Right atrium auricular region (tissue), 2 donors: ENCODE results near the gene KDM4B. TPM values are rescaled to one million over a fixed set of nuclear protein-coding genes. Genes with fewer than 3 reads are reported as not detected.

Experiments used
- DNase-seq: peaks from one replicate; pipeline ENCODE4 v3.0.0-alpha.2; 2019; ENCODE audit warnings: low spot score
- H3K27ac ChIP-seq, 2 donors: fragments of 200-600 bp; sonication (generic); 1 replicate in 1 of 2; 2 replicates in 1 of 2; pipeline ENCODE4 v1.5.1; 2016 to 2019
- H3K27me3 ChIP-seq, 2 donors: fragments of 200-600 bp; sonication (generic); one replicate each; pipeline versions ENCODE4 v1.5.1 to v1.6.0; 2017 to 2019
- H3K36me3 ChIP-seq: fragments of 200-600 bp; sonication (generic); one replicate; pipeline ENCODE4 v1.5.1; 2016
- H3K4me1 ChIP-seq, 2 donors: fragments of 200-600 bp; sonication (generic); one replicate each; pipeline versions ENCODE4 v1.5.1 to v1.6.0; 2017 to 2019
- H3K4me3 ChIP-seq, 2 donors: fragments of 200-600 bp; sonication (generic); 1 replicate in 1 of 2; 2 replicates in 1 of 2; pipeline ENCODE4 v1.5.1; 2017 to 2019; ENCODE audit warnings: mild to moderate bottlenecking in 1 of 2, moderate library complexity in 1 of 2
- H3K9me3 ChIP-seq, 2 donors: fragments of 200-600 bp; sonication (generic); one replicate each; pipeline ENCODE4 v1.5.1; 2019
- CTCF ChIP-seq, 2 donors: fragments of 200-600 bp; sonication (generic); IDR thresholded peaks; one replicate each; pipeline ENCODE4 v1.5.1; 2019; ENCODE audit warnings: antibody characterized with exemption in 2 of 2
- total RNA-seq, 2 donors: library from RNA; depleted of rRNA; stranded (reverse); fragments of >200 nt; gene quantifications; one replicate each; pipeline ENCODE4 v1.1.0, GENCODE V29; 2016

KDM4B gene
- total RNA-seq, 2 donors from 2014 or later, result 17.6 to 26.0 TPM

GRCh38 chr19:4981681-4981958 lies 12.7 kb downstream of the KDM4B start:
- no peak for DNase-seq
- no peak for TF ChIP-seq CTCF (IDR thresholded peaks at IDR 0.05)
- Histone ChIP-seq H3K27me3 (no peaks in the 10 kb centered on the region), H3K4me1 (peaks cover 0 to 61% of the 10 kb centered on the region in 2 donors), H3K27ac (peak overlapping the region in 1 of 2 donors; percentile 1), H3K4me3 (no peak overlapping the region), H3K36me3 (no peaks in the 10 kb centered on the region), H3K9me3 (no peaks in the 10 kb centered on the region)

DNA sequence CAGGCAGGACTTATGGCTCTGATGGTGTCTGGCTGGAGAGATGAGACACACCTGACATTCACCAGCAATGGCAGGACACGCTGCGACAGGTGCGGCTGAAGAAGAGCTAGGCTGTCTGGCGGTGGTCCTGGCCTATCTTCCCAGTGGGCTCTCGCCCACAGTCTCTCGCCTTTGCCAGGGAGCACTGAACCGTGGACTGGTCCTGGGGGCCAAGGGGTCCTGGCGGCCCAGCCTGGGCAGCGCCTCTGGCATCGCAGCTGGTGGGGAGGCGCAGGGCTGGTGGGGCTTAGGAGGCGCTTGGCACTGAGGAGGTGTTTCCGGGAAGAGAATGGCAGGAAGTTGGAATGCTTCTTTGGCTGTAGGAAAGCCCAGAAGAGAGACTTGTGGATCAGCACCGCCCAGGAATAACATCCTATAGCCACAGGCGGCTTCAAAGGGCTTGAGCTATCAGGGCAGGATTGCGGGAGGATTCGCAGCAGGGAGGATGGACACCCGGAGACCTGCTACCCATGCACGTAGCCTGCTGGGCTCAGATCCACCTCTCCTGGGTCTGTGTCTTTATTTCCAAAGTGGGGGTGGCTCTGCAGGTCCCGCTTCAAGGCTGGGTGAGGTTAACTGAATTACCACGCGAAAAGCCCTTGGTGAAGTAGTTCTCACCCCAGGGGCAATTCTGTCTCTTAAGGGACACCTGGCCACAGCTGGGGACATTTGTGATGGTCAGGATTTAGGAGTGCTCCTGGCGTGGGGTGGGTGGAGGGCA lies 14.6 kb downstream of the KDM4B start:
- peaks cover 6 to 63% of the 10 kb centered on the region in 2 donors for H3K4me1 ChIP-seq
- no peaks in the 10 kb centered on the region for H3K9me3 ChIP-seq
- H3K27me3 ChIP-seq, result no peaks in the 10 kb centered on the region
- no peak overlapping the region for H3K4me3 ChIP-seq
- peak overlapping the region; percentile 7 to 41 for H3K27ac ChIP-seq
- no peak for TF ChIP-seq CTCF (IDR thresholded peaks at IDR 0.05)
- no peaks in the 10 kb centered on the region for H3K36me3 ChIP-seq
- DNase-seq, result no peak

DNA sequence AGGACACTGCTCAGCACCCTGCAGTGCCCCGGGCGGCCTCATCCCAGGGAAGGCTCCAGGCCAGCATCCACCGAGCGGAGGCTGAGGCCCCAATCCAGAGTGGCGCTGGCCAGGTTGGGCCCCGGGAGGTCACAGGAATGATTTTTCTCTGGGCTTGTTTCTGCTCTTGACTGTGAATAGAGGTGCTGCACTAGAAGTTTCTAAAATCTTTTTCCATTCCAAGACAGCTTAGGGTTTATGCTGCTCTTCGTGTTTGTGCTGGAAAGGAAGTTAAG lies 15.1 kb downstream of the KDM4B start:
- Histone ChIP-seq H3K4me3 (no peak overlapping the region), H3K27ac (peak overlapping the region; percentile 7 to 41), H3K36me3 (no peaks in the 10 kb centered on the region), H3K9me3 (no peaks in the 10 kb centered on the region), H3K27me3 (no peaks in the 10 kb centered on the region), H3K4me1 (peaks cover 6 to 63% of the 10 kb centered on the region in 2 donors)
- TF ChIP-seq CTCF (IDR thresholded peaks at IDR 0.05), result no peak
- DNase-seq, result no peak

DNA sequence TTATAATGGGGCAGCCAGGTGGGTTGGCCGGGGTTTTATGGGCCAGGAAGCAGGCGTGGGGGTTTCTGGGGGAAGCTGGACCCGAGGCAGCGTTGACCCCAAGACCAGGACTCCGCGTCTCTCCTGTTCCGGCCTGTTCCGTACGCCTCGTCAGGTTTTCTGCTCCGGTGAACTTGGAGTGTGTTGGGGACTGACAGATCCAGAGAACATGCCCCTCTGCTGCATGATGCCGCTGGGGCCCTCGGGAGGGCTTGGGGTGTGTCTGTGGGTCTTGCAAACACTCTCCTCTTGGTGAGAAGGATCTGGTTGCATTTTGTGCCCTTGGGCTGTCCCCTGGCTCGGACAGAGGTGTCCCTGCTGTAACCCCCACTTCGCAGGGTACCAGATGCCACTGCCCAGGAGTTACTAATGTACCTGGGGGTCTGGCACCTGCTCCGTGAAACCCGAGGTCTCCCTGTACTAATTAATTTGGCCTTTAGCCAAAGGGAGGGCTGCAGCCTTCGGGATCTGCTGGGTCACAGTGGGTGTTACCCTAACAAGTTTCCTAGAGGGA lies 15.6 kb downstream of the KDM4B start:
- no peaks in the 10 kb centered on the region for H3K36me3 ChIP-seq
- no peak overlapping the region for H3K4me3 ChIP-seq
- no peak for DNase-seq
- no peaks in the 10 kb centered on the region for H3K27me3 ChIP-seq
- peaks cover 6 to 63% of the 10 kb centered on the region in 2 donors for H3K4me1 ChIP-seq
- no peak for TF ChIP-seq CTCF (IDR thresholded peaks at IDR 0.05)
- H3K9me3 ChIP-seq, result no peaks in the 10 kb centered on the region
- no peak overlapping the region for H3K27ac ChIP-seq

GRCh38 chr19:4985551-4985991 lies 16.7 kb downstream of the KDM4B start:
- DNase-seq, result no peak
- H3K27me3 ChIP-seq, result no peaks in the 10 kb centered on the region
- H3K4me3 ChIP-seq, result no peak overlapping the region
- H3K9me3 ChIP-seq, result no peaks in the 10 kb centered on the region
- H3K4me1 ChIP-seq, result peaks cover 6 to 66% of the 10 kb centered on the region in 2 donors
- H3K36me3 ChIP-seq, result no peaks in the 10 kb centered on the region
- no peak for TF ChIP-seq CTCF (IDR thresholded peaks at IDR 0.05)
- peak overlapping the region in 1 of 2 donors; percentile 20 for H3K27ac ChIP-seq

- DNase-seq, result no peak
- peaks cover 6 to 66% of the 10 kb centered on the region in 2 donors for H3K4me1 ChIP-seq
- TF ChIP-seq CTCF (IDR thresholded peaks at IDR 0.05), result no peak
These were observed 17.1 kb downstream of the KDM4B start for GRCh38 chr19:4986056-4986455.

More at GRCh38 chr19:4986056-4986455, 17.1 kb downstream of the KDM4B start:
- Histone ChIP-seq H3K9me3 (no peaks in the 10 kb centered on the region), H3K27ac (peak overlapping the region in 1 of 2 donors; percentile 20), H3K4me3 (no peak overlapping the region), H3K27me3 (no peaks in the 10 kb centered on the region), H3K36me3 (no peaks in the 10 kb centered on the region)
